CD4-positive, alpha-beta T cell treated with Interferon alpha-2 for 1 hour (primary cell): ENCODE measurements around the gene ALDH3A1.

Source experiments
- DNase-seq, 2 donors: peaks; one replicate each; pipeline ENCODE4 v3.0.0-alpha.2; 2020 to 2022

ALDH3A1 gene

GRCh38 chr17:19740933-19741332, 7.2 kb downstream of the ALDH3A1 start:
- DNase-seq = no peak

GRCh38 chr17:19739241-19740201, 8.6 kb downstream of the ALDH3A1 start:
- no peak for DNase-seq

GRCh38 chr17:19738757-19739156, 9.3 kb downstream of the ALDH3A1 start:
- DNase-seq = no peak

GRCh38 chr17:19738073-19738449, 10.0 kb downstream of the ALDH3A1 start:
- no peak for DNase-seq

- DNase-seq = no peak
Measured at GRCh38 chr17:19737305-19738072, 10.6 kb downstream of the ALDH3A1 start.

GRCh38 chr17:19736071-19736470, 12.0 kb downstream of the ALDH3A1 start:
- no peak for DNase-seq

GRCh38 chr17:19733953-19734526, 14.1 kb downstream of the ALDH3A1 start:
- DNase-seq = no peak

- no peak for DNase-seq
Measured at GRCh38 chr17:19731626-19732025, 16.5 kb downstream of the ALDH3A1 start.

GRCh38 chr17:19730843-19731242, 17.3 kb downstream of the ALDH3A1 start:
- DNase-seq = no peak

GRCh38 chr17:19729900-19730299, 18.2 kb downstream of the ALDH3A1 start:
- no peak for DNase-seq

GRCh38 chr17:19728084-19728495, 20.0 kb downstream of the ALDH3A1 start:
- no peak for DNase-seq

- DNase-seq = no peak
Measured at GRCh38 chr17:19727501-19728078, 20.5 kb downstream of the ALDH3A1 start.

GRCh38 chr17:19726631-19727376, 21.3 kb downstream of the ALDH3A1 start:
- DNase-seq = no peak

- peak in 1 of 2 donors; percentile 25 for DNase-seq
Measured at GRCh38 chr17:19725486-19725885, 22.6 kb downstream of the ALDH3A1 start.

GRCh38 chr17:19724501-19725420, 23.3 kb downstream of the ALDH3A1 start:
- DNase-seq = peak; percentile 52 to 71

- no peak for DNase-seq
Measured at GRCh38 chr17:19723964-19724363, 24.1 kb downstream of the ALDH3A1 start.

- DNase-seq = no peak
Measured at GRCh38 chr17:19720631-19721426, 27.3 kb downstream of the ALDH3A1 start.

GRCh38 chr17:19720210-19720475, 28.0 kb downstream of the ALDH3A1 start:
- no peak for DNase-seq

- DNase-seq = no peak
Measured at GRCh38 chr17:19719355-19720209, 28.5 kb downstream of the ALDH3A1 start.
